OCI-LY3 (cell line): ENCODE measurements around the gene NUTM2G.
"Not testable (repeated sequence)": the region's sequence is repeated elsewhere in the genome, so short reads cannot be mapped to it uniquely, and the experiment has no call there.

Source experiments
- EZH2phosphoT487 ChIP-seq: fragments of 200-600 bp; shearing (Covaris generic); IDR thresholded peaks from 2 replicates; pipeline ENCODE4 v1.6.1; 2018; ENCODE audit warnings: antibody characterized with exemption, mixed run types, low read depth
- TF ChIP-seq, protein P1 (sequence below): fragments of 200-600, 300-600 bp; sonication (generic); IDR thresholded peaks from 2 replicates; pipeline ENCODE4 v1.5.1; 2014; ENCODE audit warnings: antibody characterized with exemption, low read length, low read depth

DNA sequence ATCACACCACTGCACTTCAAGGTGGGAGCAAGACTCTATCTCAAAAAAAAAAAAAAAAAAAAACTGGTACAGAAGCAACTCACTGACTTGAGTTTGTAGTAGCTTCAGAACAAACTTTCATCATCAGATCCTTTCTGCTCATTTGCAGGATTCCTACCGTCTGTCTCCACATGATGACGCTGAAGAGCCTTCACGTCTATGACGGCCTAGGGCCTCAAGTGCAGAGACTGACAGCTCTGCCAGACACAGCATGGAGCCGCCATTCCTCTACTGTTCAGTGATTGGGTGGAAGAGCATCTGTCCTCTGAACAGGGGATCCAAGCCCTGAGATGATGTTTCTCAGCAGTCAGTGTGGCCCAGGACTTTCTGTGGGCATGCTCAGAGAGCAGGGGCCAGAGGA lies 3.1 kb upstream of the NUTM2G start:
- TF ChIP-seq, protein P1, sequence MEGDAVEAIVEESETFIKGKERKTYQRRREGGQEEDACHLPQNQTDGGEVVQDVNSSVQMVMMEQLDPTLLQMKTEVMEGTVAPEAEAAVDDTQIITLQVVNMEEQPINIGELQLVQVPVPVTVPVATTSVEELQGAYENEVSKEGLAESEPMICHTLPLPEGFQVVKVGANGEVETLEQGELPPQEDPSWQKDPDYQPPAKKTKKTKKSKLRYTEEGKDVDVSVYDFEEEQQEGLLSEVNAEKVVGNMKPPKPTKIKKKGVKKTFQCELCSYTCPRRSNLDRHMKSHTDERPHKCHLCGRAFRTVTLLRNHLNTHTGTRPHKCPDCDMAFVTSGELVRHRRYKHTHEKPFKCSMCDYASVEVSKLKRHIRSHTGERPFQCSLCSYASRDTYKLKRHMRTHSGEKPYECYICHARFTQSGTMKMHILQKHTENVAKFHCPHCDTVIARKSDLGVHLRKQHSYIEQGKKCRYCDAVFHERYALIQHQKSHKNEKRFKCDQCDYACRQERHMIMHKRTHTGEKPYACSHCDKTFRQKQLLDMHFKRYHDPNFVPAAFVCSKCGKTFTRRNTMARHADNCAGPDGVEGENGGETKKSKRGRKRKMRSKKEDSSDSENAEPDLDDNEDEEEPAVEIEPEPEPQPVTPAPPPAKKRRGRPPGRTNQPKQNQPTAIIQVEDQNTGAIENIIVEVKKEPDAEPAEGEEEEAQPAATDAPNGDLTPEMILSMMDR = not testable (repeated sequence)
- TF ChIP-seq EZH2phosphoT487 = not testable (repeated sequence)
